DMS153 treated with DMSO at 0.1 percent for 48 hours (cell line): ENCODE measurements around the gene EPB41L4B.
"Not testable (repeated sequence)": the region's sequence is repeated elsewhere in the genome, so short reads cannot be mapped to it uniquely, and the experiment has no call there.

Source experiments
- DNase-seq: peaks from one replicate; lab custom pipeline; 2025; ENCODE audit not compliant: unreplicated experiment; lab: John Stamatoyannopoulos, UW

Gene EPB41L4B

DNA sequence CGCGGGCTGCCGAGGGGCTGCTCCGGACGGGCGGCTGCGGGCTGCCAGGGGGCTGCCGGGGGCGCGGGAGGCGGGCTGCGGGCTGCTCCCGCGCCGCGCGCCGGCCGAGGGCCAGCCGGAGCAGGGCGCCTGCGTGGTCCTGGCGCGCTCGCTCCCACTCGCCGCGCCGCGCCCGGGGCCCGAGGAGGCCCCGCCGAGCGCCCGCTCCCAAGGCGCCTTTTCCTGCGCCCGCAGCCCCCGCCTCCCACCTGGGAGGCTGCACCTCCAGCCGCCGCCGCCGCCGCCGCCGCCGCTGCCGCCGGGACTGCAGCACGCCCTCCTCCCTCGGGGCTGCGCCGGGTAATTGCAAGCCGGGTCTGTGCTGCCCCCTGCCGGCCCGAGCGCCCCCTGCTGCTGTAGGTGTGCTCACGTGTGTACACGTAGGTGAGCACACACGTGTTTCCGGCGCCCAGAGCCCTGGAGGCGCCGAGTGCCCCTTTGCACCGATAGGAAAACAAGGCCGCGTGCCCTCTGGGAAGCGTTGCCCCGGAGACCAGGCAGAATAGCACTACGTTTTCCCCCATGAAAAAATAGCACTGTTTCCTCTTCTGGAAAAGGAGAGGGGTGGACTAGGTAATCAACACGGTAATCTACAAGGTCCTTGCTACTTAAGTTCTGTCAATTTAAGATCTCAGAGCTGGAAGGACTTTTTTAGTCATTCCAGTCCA lies at the start of gene EPB41L4B:
Gene EPB41L4B, minus strand, starts transcription at position 318 of the 707 bp plus-strand sequence. CDS start 613 bp downstream, outside the sequence.
- DNase-seq: peak; percentile 91

DNA sequence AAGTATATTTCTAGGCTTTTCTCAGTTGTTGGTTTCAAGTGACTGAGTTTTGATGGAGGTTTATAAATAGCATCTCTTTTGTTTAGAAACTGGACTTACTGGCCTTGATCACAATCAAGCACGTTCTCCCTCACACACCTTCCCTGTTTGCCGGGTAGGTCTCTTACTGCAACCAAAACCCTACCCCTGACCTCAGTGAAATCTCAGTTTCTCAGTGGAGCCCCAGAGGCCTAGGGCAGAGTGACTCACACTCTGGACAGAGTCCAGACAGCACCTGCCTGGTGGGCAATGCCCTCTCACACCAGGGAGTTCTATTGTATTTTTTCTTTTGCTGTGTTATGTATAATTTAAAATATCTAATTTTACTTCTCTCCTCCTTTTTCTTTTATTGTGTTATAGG lies 48.4 kb upstream of the EPB41L4B start:
- DNase-seq: no peak

DNA sequence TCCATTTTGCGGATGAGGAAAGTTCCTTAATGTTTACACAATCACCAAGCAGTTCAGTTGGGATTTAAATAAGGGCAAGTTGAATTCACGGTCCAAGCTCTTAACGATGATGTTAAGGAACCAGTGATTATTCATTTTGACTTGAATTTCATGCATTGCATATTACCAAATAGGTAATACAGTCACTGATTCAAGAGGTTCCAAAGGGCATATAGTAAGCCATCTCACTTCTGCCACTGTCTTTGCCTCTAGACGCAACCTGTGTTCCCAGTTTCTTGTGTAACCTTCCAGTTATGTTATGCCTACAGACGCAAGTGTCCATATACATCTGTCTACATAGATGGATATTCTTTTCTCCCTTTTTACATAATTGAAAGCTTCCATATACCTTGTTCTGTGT lies 39.9 kb upstream of the EPB41L4B start:
- no peak for DNase-seq

DNA sequence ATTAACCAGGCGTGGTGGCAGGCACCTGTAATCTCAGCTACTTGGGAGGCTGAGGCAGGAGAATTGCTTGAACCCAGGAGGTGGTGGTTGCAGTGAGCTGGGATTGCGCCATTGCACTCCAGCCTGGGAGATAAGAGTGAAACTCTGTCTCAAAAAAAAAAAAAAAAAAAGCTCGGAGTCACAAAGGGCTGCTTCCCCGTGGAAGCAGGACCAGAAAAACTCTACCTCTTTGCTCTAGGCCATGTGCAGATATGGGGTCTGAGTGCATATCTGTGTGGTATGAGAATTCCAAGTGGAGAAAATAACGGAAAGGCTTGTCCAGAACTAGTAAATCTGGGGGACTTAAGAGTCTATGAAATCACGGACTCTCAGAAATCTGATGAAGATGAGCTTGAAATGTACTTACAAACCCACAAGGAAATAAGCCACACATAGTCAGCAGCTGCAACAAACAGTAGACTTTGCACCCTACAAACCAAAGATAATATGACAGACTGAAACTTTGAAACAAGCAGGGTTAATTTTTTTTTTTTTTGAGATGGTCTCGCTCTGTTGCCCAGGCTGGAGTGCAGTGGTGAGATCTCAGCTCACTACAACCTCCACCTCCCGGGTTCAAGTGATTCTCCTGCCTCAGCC lies 38.2 kb upstream of the EPB41L4B start:
- not testable (repeated sequence) for DNase-seq

DNA sequence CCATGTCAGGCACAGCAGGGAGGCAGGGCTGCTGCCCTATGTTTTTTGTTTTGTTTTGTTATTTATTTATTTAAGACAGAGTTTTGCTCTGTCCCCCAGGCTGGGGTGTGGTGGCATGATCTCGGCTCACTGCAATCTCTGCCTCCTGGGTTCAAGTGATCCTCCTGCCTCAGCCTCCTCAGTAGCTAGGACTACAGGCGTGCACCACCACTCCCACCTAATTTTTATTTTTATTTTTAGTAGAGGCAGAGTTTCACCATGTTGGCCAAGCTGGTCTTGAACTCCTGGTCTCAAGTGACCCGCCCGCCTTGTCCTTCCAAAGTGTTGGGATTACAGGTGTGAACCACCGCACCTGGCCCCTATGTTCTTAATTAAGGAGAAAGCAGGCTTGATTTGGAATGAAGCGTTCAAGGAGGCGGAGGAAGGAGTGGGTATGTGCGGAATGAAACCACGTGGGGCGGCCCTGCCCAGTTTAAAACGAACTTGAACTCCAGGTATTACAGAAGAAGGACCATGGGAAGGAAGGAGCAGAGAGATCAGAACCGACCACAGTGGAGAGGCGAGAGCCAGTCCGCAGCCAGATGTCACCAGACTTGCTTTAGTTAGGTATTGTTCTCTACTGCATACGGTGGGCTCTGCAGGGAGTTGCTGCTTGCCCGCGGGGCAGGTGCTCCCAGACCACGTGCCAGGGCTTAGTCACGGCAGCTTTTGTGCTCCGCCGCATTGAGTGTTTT lies 34.9 kb upstream of the EPB41L4B start:
- no peak for DNase-seq

DNA sequence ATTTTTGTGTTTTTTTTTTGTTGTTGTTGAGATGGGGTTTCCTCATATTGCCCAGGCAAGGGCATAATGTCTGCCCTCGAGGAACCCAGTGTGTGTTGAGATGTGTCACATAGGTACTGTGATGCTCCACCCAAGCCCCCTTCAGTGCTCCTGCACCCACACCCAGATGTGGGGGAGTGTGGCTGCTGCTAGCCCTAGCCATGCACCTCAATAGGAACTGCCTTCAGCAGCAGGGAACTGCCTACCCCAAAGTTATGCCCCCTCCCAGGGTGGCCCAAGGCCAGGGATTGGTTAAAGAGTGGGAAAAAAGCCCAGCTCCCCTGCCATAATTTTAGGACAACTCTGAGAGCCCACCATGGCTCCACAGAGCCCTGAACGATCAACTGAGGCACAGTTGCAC lies 33.3 kb upstream of the EPB41L4B start:
- DNase-seq: no peak

DNA sequence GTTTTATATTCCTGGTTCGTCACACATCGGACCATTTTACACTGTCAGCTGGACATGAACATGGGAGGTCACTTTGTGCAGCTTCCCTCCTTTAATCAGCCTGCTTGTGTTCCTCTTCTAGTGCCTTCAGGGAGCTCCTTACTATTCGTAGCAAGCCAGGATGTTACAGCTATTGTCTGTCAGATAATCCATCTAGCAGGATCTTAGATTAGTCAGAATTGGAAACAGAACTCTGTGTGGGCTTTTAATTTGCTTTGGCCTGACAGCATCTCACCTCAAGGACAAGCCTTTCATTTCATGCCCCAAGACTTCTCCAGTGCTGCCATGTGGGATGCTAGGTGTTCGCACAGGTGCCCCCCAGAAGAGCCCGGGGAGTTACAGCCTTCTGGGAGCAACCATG lies 30.2 kb upstream of the EPB41L4B start:
- DNase-seq: no peak

DNA sequence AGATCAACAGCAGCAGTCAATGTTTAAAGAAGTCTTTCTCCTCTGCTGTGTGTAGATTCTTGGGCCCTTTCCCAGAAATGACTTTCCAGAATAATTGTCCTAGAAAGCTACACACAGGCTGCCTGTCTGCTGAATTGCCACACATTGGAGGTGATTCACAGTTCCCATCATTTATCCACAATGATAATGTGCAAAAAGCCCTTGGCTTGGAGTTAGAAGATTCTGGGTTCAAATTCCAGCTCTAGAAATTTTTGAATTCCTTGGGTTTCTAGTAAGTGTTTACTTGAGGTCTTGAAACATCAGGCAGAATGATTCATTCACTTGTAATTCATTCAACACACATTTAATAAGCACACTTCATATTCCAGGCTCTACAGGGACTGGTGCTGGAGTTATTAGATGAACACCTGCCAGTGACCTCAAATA lies 28.6 kb upstream of the EPB41L4B start:
- no peak for DNase-seq

DNA sequence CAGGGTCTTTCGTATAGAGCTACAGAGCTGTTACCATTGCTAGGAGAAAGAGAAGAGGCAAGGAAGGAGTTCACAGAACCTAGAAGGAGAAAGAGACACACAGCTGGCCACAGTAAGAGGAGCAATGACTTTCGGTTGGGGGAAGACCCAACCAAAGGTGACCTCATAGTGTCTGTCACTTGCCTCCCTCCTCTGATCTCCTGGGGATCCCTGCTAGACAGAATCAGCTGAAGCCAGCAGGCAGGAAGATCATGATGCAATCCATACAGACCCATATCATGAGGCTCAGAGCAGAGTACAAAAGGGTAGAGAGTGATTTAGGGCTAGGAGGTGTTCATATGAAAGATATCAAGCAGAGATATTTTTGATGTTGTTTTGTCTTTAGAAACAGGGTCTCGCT lies 26.0 kb upstream of the EPB41L4B start:
- no peak for DNase-seq

DNA sequence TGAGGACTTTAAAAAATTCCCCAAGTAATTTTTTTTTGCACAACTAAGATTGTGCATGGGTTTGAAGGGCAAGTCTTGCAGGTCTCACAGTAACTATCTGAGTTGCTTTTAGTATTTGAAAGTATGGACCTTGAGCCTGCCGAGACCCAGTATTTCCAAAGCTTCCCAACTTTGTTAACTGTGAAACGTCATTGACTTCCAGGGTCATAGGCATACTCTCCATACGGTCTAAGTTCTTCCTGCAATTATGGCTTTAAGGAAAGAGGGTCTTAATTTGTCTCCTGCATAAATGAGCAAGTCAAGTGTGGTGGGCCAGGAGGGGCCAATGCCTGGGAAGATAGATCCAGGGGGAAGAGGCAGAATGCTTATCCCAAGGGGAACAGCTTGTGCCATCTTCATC lies 24.0 kb upstream of the EPB41L4B start:
- no peak for DNase-seq

DNA sequence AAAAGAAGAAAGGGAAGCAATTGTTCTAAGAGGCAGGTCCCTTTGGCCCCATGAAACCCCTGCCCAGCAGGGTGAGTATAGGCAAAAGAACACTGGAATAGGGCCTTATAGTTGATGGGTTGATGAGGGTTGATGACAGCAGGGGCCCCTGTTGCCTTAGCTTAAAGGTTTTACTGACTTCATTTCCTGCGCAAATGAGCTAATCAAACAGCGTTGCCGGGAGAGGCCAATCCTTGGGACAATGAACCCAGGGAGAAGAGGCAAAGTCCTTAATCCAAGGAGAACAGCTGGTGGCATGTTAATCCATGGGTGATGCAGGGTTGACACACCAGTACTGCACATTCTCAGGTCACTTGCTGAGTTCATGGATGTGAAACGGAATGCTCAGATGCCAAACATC lies 22.0 kb upstream of the EPB41L4B start:
- no peak for DNase-seq

DNA sequence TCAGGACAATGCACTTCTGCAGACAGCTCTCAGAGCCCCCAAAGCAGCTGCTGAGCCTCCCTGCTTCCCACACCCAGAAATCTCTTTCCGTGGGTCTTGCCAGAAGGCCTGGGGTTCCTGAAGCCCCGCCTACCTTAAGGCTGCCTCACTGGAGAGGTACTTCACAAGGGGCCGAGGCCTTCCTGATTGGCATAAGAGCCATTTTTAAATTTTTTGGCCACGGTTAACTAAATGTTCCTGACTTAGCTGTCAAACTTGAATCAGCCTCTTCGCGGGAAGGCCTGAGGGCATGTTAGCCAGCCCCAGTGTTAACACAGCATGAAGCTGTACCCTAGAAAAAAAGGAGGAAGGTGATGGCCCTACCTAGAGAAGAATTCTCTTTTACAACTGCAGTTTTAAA lies 20.7 kb upstream of the EPB41L4B start:
- no peak for DNase-seq

DNA sequence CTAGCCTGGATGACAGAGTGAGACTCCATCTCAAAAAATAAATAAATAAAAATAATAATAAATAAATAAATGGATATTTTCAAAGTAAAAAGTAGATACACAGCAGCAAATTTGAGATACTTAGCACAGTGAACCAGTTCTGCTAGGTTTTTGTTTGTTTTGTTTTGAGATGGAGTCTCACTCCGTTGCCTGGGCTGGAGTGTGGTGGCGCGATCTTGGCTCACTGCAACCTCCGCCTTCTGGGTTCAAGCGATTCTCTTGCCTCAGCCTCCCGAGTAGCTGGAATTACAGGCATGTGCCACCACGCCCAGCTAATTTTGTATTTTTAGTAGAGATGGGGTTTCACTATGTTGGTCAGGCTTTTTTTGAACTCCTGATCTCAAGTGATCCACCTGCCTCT lies 20.1 kb upstream of the EPB41L4B start:
- not testable (repeated sequence) for DNase-seq

DNA sequence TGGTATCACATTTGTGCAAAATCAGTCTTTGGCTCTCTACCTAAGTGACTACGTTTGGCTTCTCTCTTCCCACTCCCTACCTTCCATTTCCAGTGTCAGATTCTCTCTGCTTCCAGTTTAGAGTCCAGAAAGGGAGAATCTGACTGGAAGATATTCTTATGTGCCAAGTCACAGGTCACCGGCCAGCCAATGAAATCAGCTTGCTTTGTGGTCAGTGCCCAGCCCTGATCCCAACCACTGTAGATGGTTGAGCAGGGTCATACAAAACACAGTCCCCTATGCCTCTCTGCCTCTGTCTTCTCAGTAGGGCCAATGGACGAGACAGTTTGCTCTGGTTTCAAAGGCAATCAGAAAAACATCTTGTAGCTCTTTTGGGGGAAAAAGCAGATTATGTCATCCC lies 15.6 kb upstream of the EPB41L4B start:
- no peak for DNase-seq

DNA sequence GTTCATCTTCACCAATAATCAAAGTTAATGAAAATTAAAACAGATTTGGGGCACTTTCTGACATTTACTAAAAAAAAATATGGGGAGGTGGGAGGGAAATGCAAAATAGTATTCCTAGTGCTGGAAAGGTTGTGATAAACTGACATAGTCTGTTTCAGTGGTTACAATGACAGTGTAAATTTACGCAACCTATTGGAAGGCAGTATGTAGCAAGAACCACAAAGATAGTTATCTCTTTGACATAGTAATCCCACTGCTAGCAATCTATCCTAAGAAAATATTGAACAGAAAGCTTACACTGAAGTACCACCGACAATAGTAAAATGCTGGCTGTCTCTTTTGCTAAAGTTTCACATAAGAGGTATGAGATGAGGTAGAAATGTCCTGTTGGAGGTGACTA lies 15.1 kb upstream of the EPB41L4B start:
- no peak for DNase-seq

DNA sequence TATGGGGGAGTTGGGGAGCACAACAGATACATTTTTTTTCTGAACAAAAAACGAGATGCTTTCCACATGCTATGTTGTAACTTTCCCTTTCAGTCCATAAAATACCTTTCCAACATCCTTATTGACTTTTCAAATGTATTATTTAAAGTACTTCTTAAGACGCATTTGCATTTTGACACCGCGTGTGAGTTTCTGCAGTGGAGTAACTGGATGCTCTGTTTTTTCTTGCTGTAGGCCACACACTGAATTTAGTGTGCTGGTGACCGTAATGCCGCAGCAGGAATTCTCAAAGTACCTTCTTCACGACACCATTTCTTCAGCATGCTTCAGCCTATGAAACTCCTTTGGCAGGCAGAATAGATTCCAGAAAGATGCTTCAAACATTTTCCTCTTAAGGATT lies 14.3 kb upstream of the EPB41L4B start:
- no peak for DNase-seq

DNA sequence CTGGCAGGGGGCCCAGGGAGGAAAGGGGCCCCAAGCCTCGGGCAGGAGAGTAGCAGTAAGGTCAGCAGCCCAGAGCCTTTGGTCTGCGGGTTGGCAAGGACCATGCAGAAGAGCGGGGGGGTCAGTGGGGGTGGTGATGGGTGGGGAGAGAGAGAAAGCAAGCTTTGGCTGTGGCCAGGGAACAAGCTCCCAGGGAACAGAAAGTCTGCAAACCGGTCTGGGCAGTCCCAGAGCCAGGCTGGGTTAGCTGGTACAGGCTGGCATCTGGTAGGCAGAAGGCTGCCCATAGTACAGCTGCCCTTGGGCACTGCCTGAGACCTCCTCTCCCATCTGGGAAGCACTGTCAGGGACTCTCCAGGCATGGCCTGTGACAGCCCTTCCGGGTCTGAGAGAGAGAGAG lies 10.5 kb upstream of the EPB41L4B start:
- DNase-seq: peak; percentile 42

DNA sequence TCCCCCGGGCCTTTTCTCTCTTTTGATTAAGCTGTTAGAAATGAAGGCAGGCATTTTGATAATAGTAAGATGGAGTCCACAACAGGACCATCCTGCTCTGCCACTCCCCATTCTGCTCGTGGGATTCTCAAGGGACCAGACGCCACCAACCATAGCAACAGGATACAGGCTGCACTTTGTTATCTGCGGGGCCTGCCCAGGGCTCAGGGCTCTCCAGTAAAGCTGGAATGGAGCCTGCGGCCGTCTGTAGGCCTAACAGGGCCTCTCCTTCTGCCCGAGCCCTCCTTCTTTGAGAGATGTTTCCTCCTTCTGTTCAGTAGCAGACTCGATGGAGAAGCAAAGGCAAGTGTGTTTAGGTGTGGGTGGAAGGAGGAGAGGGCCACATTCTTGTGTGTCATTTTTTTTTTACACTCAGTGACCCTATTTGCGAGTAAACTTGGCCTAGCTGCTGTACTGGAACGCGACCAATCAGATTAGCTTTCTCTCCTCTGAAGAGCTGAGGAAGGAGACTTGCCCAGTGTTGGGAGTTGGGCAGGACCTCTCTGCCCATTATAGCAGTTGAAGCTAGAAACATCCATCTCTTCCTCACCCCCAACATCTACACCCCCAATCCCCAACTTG lies 8.9 kb upstream of the EPB41L4B start:
- DNase-seq: peak; percentile 62

DNA sequence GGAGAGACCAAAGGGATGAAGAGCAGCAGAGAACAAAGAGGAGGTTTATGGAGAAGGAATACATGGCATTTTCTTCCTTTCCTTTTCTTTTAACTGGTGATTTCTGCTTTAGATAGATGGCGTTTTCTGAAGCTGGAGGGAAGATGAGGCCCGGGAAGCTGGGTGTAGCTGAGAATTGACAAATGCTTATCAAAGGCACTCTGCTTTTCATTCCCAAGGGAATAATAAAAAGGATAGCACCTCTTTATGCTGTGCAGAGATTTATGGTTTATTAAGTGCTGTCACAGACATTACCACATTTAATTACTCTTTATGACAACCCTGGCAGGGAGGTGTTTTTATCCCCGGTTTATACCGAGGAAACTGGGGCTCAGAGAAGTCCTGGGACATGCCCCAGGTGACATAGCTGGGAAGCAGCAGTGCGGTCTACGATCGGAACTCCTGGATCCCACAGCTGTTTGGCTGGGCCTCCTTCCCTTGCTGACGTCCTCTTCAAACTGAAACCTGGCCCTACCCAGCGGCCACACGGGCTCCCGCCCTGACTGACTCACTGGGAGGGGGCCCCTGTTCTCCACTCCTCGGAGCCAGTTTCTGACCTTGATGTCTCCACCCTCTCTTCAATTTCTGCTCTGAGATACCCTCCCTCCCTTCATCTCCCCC lies 8.2 kb upstream of the EPB41L4B start:
- DNase-seq: peak; percentile 68

DNA sequence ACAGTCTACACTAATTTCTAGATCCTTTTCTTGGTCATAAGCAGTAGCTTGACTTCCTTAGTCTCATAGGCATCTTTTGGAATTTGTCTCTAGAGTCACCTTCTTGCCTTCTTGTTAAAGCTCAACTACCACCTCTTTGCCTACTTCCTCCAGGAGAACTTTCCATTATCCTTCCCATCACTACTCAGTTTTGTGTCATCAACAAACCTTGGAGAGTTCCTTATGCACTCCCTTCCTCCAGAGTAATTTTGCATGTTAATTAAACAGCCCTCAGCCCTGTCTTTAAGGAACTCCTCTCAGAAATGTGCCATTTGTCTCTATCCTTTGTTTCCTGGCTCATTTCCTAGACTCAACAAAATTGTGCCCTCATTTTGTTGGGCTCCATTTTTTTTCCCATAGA lies 4.2 kb upstream of the EPB41L4B start:
- DNase-seq: no peak

DNA sequence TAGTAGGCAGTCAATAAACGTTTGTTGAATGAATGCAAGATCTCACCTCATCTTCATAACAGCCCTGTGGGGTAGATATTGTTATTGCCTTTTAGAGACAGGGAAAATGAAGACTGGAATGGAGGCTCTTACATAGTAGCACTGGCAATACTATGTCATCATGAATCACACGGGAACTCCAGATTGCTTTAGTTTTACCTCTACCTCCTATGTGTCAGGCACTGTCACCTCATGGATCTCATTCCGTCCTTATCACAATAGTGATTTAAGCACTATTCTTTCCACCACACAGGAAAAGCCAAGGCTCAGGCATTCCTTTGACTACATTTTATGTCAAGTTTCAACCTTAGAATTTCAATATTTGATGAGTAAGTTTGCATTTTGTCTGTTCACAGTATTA lies 2.9 kb upstream of the EPB41L4B start:
- no peak for DNase-seq
